Hematopoietic multipotent progenitor cell (in vitro differentiated cells): ENCODE measurements around the gene IGSF9. TPM values are rescaled to one million over a fixed set of nuclear protein-coding genes. Genes with fewer than 3 reads are reported as not detected.
"Not testable (repeated sequence)": the region's sequence is repeated elsewhere in the genome, so short reads cannot be mapped to it uniquely, and the experiment has no call there.

ENCODE experiments used
- DNase-seq, 3 donors: peaks; one replicate each; pipeline ENCODE4 v3.0.0-alpha.2; 2011 to 2015; ENCODE audit warnings: low read depth in 2 of 3, low spot score in 2 of 3
- total RNA-seq: library from RNA; depleted of rRNA; stranded (reverse); fragments of >200 nt; gene quantifications from one replicate; pipeline ENCODE4 v1.2.3, GENCODE V29; 2012

The IGSF9 gene
- total RNA-seq, 1 donor = 0.54 TPM

GRCh38 chr1:159904036-159904435 is 41.4 kb downstream of the IGSF9 start:
- DNase-seq = not testable (repeated sequence)

GRCh38 chr1:159902541-159902940 is 42.9 kb downstream of the IGSF9 start:
- DNase-seq = no peak

GRCh38 chr1:159900755-159901360 is 44.6 kb downstream of the IGSF9 start:
- no peak for DNase-seq

GRCh38 chr1:159900086-159900680 is 45.2 kb downstream of the IGSF9 start, which contains the start of gene CFAP45:
CFAP45 (minus strand) TSS chr1:159900165; CDS start chr1:159900098, 67 bp downstream.
- peak in 2 of 3 donors; percentile 77 to 87 for DNase-seq

GRCh38 chr1:159899634-159900033 is 45.8 kb downstream of the IGSF9 start:
- not testable (repeated sequence) for DNase-seq

GRCh38 chr1:159898527-159898926 is 46.9 kb downstream of the IGSF9 start:
- DNase-seq = peak in 1 of 3 donors; percentile 37

GRCh38 chr1:159897962-159898361 is 47.5 kb downstream of the IGSF9 start:
- peak in 2 of 3 donors; percentile 67 to 73 for DNase-seq

GRCh38 chr1:159896546-159896930 is 48.9 kb downstream of the IGSF9 start:
- no peak for DNase-seq

GRCh38 chr1:159895836-159896545 is 49.4 kb downstream of the IGSF9 start:
- DNase-seq = no peak

GRCh38 chr1:159895286-159895685 is 50.1 kb downstream of the IGSF9 start:
- DNase-seq = no peak

GRCh38 chr1:159892944-159893343 is 52.5 kb downstream of the IGSF9 start:
- no peak for DNase-seq

GRCh38 chr1:159891275-159892157 is 53.9 kb downstream of the IGSF9 start:
- peak; percentile 53 to 90 (median 86) for DNase-seq

GRCh38 chr1:159890390-159890789 is 55.0 kb downstream of the IGSF9 start:
- DNase-seq = no peak

- DNase-seq = peak in 2 of 3 donors; percentile 67 to 71
Measured at GRCh38 chr1:159889821-159890252, 55.6 kb downstream of the IGSF9 start.

GRCh38 chr1:159889202-159889601 is 56.2 kb downstream of the IGSF9 start:
- DNase-seq = no peak

- no peak for DNase-seq
Measured at GRCh38 chr1:159884296-159884695, 61.1 kb downstream of the IGSF9 start.

- DNase-seq = no peak
Measured at GRCh38 chr1:159883134-159883533, 62.3 kb downstream of the IGSF9 start.

- no peak for DNase-seq
Measured at GRCh38 chr1:159882527-159882862, 62.9 kb downstream of the IGSF9 start.

GRCh38 chr1:159881622-159882526 is 63.5 kb downstream of the IGSF9 start:
- peak in 1 of 3 donors; percentile 21 for DNase-seq

GRCh38 chr1:159880430-159880829 is 65.0 kb downstream of the IGSF9 start:
- peak in 1 of 3 donors; percentile 44 for DNase-seq
